ENCODE data around the gene LRRFIP1. TPM values are rescaled to one million over a fixed set of nuclear protein-coding genes. Genes with fewer than 3 reads are reported as not detected.

The LRRFIP1 gene
- total and polyA plus RNA-seq, 2 of the 13 experiments (the other 11 are each of a cell fraction or from before 2014, with no cell fraction given) = 15.9 to 40.5 TPM

DNA sequence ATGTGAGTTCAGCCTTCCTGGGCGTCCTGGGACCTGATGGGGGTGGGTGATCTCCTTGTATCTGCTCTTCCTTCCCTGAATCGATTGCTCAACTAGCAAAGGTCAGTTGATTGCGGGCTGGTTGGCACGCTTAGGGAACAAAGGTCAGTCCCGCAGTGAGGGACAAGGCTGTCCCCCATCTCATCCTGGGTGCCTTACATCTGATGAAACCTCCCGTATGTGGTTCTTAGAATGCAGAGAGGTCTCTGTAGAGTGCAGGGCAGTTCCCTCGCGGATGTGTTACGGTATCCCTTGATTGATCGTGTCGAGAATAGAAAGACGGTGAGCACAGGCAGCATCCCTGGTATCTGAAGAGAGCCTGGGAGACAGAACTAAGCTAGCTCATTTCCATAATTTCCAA, 114.8 kb downstream of the LRRFIP1 start (continued):
- TF ChIP-seq, protein P1, sequence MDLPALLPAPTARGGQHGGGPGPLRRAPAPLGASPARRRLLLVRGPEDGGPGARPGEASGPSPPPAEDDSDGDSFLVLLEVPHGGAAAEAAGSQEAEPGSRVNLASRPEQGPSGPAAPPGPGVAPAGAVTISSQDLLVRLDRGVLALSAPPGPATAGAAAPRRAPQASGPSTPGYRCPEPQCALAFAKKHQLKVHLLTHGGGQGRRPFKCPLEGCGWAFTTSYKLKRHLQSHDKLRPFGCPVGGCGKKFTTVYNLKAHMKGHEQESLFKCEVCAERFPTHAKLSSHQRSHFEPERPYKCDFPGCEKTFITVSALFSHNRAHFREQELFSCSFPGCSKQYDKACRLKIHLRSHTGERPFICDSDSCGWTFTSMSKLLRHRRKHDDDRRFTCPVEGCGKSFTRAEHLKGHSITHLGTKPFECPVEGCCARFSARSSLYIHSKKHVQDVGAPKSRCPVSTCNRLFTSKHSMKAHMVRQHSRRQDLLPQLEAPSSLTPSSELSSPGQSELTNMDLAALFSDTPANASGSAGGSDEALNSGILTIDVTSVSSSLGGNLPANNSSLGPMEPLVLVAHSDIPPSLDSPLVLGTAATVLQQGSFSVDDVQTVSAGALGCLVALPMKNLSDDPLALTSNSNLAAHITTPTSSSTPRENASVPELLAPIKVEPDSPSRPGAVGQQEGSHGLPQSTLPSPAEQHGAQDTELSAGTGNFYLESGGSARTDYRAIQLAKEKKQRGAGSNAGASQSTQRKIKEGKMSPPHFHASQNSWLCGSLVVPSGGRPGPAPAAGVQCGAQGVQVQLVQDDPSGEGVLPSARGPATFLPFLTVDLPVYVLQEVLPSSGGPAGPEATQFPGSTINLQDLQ (CRISPR knock-in tag; IDR thresholded peaks at IDR 0.05) = no peak
- TF ChIP-seq EZH2 (conservative IDR thresholded peaks at IDR 0.05; ENCODE audit: low read depth, low read length) (no peak), ZNF260 (CRISPR knock-in tag; IDR thresholded peaks at IDR 0.05; ENCODE audit: borderline replicate concordance, low read depth) (no peak), KAT8 (CRISPR knock-in tag; IDR thresholded peaks at IDR 0.05) (peak; percentile 63), GTF3A (CRISPR knock-in tag; conservative IDR thresholded peaks at IDR 0.05) (no peak), DPF2 (CRISPR knock-in tag; IDR thresholded peaks at IDR 0.05; ENCODE audit: borderline replicate concordance, low read depth) (peak; percentile 92), JUN (CRISPR knock-in tag; IDR thresholded peaks at IDR 0.05) (no peak), ZNF30 (CRISPR knock-in tag; IDR thresholded peaks at IDR 0.05) (no peak), NFATC3 (CRISPR knock-in tag; IDR thresholded peaks at IDR 0.05) (no peak), ATF1 (CRISPR knock-in tag; IDR thresholded peaks at IDR 0.05) (no peak), MTA3 (CRISPR knock-in tag; IDR thresholded peaks at IDR 0.05) (no peak), HMG20B (CRISPR knock-in tag; conservative IDR thresholded peaks at IDR 0.05) (peak; percentile 69; the same call in 1 of the 2 replicates), ZNF224 (CRISPR knock-in tag; IDR thresholded peaks at IDR 0.05) (no peak), ARNT2 (CRISPR knock-in tag; IDR thresholded peaks at IDR 0.05; ENCODE audit: low read depth) (0 out of 2 replicates have a peak, but pooled peaks have one; percentile 27)
- TF ChIP-seq, protein P2, sequence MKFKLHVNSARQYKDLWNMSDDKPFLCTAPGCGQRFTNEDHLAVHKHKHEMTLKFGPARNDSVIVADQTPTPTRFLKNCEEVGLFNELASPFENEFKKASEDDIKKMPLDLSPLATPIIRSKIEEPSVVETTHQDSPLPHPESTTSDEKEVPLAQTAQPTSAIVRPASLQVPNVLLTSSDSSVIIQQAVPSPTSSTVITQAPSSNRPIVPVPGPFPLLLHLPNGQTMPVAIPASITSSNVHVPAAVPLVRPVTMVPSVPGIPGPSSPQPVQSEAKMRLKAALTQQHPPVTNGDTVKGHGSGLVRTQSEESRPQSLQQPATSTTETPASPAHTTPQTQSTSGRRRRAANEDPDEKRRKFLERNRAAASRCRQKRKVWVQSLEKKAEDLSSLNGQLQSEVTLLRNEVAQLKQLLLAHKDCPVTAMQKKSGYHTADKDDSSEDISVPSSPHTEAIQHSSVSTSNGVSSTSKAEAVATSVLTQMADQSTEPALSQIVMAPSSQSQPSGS (CRISPR knock-in tag; IDR thresholded peaks at IDR 0.05) = no peak
- TF ChIP-seq, protein P3, sequence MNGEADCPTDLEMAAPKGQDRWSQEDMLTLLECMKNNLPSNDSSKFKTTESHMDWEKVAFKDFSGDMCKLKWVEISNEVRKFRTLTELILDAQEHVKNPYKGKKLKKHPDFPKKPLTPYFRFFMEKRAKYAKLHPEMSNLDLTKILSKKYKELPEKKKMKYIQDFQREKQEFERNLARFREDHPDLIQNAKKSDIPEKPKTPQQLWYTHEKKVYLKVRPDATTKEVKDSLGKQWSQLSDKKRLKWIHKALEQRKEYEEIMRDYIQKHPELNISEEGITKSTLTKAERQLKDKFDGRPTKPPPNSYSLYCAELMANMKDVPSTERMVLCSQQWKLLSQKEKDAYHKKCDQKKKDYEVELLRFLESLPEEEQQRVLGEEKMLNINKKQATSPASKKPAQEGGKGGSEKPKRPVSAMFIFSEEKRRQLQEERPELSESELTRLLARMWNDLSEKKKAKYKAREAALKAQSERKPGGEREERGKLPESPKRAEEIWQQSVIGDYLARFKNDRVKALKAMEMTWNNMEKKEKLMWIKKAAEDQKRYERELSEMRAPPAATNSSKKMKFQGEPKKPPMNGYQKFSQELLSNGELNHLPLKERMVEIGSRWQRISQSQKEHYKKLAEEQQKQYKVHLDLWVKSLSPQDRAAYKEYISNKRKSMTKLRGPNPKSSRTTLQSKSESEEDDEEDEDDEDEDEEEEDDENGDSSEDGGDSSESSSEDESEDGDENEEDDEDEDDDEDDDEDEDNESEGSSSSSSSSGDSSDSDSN (CRISPR knock-in tag; IDR thresholded peaks at IDR 0.05) = peak; percentile 35; the same call in 1 of the 2 replicates
- TF ChIP-seq, protein P4, sequence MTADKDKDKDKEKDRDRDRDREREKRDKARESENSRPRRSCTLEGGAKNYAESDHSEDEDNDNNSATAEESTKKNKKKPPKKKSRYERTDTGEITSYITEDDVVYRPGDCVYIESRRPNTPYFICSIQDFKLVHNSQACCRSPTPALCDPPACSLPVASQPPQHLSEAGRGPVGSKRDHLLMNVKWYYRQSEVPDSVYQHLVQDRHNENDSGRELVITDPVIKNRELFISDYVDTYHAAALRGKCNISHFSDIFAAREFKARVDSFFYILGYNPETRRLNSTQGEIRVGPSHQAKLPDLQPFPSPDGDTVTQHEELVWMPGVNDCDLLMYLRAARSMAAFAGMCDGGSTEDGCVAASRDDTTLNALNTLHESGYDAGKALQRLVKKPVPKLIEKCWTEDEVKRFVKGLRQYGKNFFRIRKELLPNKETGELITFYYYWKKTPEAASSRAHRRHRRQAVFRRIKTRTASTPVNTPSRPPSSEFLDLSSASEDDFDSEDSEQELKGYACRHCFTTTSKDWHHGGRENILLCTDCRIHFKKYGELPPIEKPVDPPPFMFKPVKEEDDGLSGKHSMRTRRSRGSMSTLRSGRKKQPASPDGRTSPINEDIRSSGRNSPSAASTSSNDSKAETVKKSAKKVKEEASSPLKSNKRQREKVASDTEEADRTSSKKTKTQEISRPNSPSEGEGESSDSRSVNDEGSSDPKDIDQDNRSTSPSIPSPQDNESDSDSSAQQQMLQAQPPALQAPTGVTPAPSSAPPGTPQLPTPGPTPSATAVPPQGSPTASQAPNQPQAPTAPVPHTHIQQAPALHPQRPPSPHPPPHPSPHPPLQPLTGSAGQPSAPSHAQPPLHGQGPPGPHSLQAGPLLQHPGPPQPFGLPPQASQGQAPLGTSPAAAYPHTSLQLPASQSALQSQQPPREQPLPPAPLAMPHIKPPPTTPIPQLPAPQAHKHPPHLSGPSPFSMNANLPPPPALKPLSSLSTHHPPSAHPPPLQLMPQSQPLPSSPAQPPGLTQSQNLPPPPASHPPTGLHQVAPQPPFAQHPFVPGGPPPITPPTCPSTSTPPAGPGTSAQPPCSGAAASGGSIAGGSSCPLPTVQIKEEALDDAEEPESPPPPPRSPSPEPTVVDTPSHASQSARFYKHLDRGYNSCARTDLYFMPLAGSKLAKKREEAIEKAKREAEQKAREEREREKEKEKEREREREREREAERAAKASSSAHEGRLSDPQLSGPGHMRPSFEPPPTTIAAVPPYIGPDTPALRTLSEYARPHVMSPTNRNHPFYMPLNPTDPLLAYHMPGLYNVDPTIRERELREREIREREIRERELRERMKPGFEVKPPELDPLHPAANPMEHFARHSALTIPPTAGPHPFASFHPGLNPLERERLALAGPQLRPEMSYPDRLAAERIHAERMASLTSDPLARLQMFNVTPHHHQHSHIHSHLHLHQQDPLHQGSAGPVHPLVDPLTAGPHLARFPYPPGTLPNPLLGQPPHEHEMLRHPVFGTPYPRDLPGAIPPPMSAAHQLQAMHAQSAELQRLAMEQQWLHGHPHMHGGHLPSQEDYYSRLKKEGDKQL (CRISPR knock-in tag; IDR thresholded peaks at IDR 0.05; ENCODE audit: low read depth) = peak; percentile 47; the same call in 1 of the 2 replicates
- TF ChIP-seq, protein P5, sequence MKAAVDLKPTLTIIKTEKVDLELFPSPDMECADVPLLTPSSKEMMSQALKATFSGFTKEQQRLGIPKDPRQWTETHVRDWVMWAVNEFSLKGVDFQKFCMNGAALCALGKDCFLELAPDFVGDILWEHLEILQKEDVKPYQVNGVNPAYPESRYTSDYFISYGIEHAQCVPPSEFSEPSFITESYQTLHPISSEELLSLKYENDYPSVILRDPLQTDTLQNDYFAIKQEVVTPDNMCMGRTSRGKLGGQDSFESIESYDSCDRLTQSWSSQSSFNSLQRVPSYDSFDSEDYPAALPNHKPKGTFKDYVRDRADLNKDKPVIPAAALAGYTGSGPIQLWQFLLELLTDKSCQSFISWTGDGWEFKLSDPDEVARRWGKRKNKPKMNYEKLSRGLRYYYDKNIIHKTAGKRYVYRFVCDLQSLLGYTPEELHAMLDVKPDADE (CRISPR knock-in tag; IDR thresholded peaks at IDR 0.05) = no peak

Measured in HepG2 (cell line).